HG03064 (cell line): Measurements from ENCODE around the gene CDC42EP5.

Experiments used
- ATAC-seq: cut with Tn5 transposase; IDR thresholded peaks from one replicate; pipeline ENCODE4 v1.9.1; 2021; ENCODE audit warnings: low read depth; ENCODE audit not compliant: unreplicated experiment

CDC42EP5 gene

GRCh38 chr19:54429545-54430227 lies 43.4 kb downstream of the CDC42EP5 start:
- ATAC-seq, result no peak

- ATAC-seq, result no peak
Measured at GRCh38 chr19:54429176-54429495, 44.0 kb downstream of the CDC42EP5 start.

GRCh38 chr19:54428323-54429175 lies 44.5 kb downstream of the CDC42EP5 start:
- no peak for ATAC-seq

GRCh38 chr19:54427586-54427985 lies 45.5 kb downstream of the CDC42EP5 start:
- ATAC-seq, result no peak

GRCh38 chr19:54426291-54426931 lies 46.7 kb downstream of the CDC42EP5 start:
- no peak for ATAC-seq

GRCh38 chr19:54425382-54425723 lies 47.7 kb downstream of the CDC42EP5 start:
- no peak for ATAC-seq

GRCh38 chr19:54424660-54425381 lies 48.3 kb downstream of the CDC42EP5 start:
- no peak for ATAC-seq

- no peak for ATAC-seq
Measured at GRCh38 chr19:54424201-54424600, 48.9 kb downstream of the CDC42EP5 start.

- ATAC-seq, result no peak
Measured at GRCh38 chr19:54422136-54422535, 51.0 kb downstream of the CDC42EP5 start.

GRCh38 chr19:54421521-54421920 lies 51.6 kb downstream of the CDC42EP5 start:
- ATAC-seq, result no peak

GRCh38 chr19:54421169-54421516 lies 52.0 kb downstream of the CDC42EP5 start:
- no peak for ATAC-seq

GRCh38 chr19:54420383-54421168 lies 52.5 kb downstream of the CDC42EP5 start:
- ATAC-seq, result no peak

GRCh38 chr19:54420068-54420382 lies 53.1 kb downstream of the CDC42EP5 start:
- ATAC-seq, result no peak

- no peak for ATAC-seq
Measured at GRCh38 chr19:54418930-54419800, 53.9 kb downstream of the CDC42EP5 start.

GRCh38 chr19:54418030-54418929 lies 54.8 kb downstream of the CDC42EP5 start:
- no peak for ATAC-seq

GRCh38 chr19:54416695-54417491 lies 56.2 kb downstream of the CDC42EP5 start:
- no peak for ATAC-seq

- no peak for ATAC-seq
Measured at GRCh38 chr19:54415901-54416673, 57.0 kb downstream of the CDC42EP5 start.
